ENCODE data around the gene ELP4.
"Not testable (repeated sequence)": the region's sequence is repeated elsewhere in the genome, so short reads cannot be mapped to it uniquely, and the experiment has no call there.

The ELP4 gene, protein sequence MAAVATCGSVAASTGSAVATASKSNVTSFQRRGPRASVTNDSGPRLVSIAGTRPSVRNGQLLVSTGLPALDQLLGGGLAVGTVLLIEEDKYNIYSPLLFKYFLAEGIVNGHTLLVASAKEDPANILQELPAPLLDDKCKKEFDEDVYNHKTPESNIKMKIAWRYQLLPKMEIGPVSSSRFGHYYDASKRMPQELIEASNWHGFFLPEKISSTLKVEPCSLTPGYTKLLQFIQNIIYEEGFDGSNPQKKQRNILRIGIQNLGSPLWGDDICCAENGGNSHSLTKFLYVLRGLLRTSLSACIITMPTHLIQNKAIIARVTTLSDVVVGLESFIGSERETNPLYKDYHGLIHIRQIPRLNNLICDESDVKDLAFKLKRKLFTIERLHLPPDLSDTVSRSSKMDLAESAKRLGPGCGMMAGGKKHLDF

DNA sequence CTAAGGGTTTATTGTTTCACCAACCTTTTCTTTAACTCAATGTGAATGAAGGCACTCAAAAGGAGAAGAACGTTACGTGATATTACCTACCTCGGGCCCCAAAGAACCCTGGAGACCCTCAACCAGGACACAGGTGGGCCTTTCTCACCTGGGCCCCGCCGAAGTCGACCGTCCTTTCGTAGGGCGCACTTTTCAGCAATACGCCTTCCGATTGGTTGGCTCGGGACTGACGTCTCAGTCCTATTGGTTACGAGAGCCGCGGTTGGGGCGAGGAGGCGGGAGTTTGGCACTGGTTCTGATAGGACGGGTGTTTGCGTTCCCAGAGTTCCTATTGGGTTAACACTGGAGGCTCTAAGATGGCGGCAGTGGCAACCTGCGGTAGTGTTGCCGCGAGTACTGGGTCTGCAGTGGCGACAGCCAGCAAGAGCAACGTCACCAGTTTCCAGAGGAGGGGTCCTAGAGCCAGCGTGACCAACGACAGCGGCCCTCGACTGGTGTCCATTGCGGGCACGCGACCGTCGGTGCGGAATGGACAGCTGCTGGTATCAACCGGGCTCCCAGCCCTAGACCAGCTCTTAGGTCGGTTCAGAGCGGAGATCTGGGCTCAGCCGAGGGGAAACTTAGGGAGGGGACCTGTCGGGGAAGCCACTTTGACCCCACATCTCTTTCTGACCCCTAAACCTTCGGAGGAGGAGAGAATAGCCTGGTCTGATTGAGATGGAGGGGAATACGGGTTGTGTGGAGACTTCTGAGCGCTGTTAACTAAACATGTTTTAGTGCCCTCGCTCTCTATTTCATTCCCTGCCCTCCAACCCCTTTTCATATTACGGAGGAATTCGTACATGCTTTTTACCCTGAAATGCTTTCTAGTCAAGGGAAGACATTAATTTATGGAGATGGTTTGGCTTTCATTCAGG is at the start of gene ELP4, which contains the start of gene IMMP1L:
Gene ELP4, plus strand, starts transcription at position 339 of the 917 bp plus-strand sequence. Its CDS starts 18 bp downstream, at position 357.
Gene IMMP1L, minus strand, starts transcription at position 194 of the 917 bp plus-strand sequence. CDS start 46,346 bp downstream, outside the sequence.
- DNase-seq (ENCODE audit: low spot score), result peak; percentile 96

DNA sequence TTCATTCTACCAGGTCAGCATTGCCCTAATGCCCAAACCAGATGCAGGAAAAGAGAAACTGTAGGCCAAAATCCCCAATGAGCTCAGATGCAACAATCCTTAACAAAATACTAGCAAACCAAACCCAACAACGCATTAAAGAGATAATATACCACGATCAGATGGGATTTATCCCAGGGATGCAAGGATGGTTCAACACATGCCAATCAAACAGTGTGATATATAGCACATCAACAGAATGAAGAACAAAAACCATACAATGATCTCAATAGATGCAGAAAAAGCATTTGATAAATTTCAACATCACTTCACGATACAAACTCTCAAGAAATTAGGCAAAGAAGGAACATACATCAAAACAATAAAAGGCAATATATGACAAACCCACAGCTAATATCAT is 45.1 kb upstream of the ELP4 start:
- DNase-seq (ENCODE audit: low spot score), result no peak

DNA sequence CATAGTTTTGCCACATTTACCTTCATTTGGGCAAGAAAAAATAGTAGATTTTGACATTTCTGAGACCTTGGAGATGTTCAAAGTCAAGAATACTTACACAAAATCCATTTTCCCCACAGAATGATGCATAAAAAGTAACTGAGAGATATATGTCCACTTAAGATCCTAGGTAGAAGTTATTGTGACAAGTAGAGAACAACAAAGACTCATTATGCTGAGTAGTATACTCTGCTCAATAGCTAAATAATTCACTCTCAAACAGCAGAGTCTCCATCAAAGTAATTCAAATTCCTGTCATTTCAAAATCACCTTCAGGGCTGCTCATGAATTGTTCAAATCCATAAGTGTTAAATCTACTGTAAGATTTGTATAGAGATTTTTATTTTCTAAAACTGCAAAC is 35.5 kb upstream of the ELP4 start:
- no peak for DNase-seq (ENCODE audit: low spot score)

DNA sequence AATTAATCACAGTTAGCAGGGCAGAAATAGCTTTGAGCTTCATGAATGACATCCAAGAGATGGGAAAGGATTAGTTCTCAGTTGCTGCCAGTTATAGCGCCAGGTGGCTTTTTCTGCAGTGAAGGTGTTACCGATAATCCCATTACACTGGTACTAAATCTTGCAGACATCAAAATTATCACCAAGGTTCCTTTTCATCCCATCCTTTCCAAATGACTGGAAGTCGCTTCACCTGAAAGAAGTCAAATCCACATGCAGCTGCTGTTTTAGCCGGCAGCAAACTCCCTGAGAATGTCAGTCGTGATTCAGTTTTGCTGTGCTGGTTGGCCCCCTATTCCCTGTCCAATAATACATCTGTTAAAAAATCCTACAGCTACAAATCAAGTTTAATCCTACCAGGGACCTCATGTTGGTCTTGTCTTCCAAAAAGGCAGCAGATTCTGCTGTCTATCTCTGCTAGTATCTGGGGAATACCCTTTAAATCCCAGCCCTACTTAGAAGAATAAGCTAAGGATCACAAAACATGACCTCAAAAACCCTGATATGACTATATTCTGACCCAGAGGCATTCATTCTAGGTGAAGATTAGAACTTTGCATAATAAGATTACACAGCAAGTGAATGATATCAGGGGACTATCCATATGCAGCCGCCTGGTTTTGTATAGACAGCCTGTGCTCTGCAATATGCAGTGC is 31.9 kb upstream of the ELP4 start:
- DNase-seq (ENCODE audit: low spot score), result no peak

DNA sequence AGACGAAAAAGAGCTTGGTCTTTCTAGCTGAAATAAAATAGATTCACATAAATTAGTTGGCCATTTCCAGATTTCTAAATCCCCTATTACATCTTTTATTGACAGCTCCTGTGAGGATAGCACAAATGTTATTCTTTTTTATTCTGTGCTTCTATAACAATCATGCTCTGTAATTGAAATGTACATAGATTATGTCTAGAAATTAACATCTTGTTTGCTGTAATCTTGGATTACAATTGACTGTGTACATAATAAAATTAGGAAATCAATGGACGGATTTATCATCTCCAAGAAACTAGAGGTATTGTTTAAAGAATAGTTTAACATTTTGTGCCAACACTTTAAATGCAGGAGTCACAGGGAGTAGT is 31.4 kb upstream of the ELP4 start:
- no peak for DNase-seq (ENCODE audit: low spot score)

DNA sequence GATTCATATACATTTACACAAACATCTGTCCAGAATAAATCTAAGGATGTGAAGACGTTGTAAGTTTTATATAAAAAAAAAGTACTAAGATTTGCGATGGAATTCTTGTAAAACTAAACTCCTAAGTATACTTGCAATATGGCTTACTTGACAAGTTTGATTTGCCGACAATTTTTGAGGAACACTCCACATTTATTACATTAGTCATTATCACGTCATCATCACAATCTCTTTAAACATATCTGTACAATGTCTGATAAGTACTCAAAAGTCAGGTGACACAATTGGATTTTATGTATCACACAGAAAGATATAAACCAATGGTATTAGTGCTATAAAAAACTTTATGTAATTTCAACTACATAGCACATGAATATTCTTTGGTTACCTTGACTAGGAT is 30.5 kb upstream of the ELP4 start:
- DNase-seq (ENCODE audit: low spot score), result no peak

DNA sequence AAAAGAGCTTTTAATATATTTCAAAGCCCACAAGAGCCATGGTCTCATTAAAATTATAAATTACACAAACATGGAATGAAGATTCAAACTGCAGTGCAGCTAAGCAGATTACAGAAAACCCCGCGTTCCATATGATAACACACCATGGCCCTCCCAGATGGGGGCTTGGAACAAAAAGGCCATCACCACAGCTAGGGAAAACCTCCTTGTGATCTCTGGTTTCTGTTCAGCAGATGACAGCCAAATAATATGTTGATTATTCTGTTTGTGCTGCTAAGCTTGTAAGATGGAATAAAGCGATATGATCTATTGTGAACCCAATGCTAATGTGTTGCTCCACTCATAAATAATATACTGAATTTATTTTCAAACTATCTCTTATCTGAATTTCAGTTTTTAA is 28.6 kb upstream of the ELP4 start:
- no peak for DNase-seq (ENCODE audit: low spot score)

DNA sequence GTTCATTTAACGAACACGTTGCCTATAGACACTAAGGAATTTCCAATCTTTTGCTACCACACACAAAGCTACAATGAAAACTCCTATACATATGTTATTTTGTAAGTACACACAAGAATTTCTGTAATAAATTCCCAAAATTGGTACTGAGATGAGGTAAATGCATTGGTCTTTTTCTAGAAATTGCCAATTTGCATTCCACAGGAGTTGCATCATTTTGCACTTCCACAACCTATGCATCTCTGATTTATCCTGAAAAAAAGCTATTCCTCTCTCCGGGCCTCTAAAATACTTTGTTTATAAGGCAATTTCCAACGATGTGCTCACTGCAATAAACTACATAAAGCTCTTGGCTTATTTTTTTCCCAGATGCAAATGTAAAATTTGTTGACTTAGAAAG is 25.1 kb upstream of the ELP4 start:
- no peak for DNase-seq (ENCODE audit: low spot score)

DNA sequence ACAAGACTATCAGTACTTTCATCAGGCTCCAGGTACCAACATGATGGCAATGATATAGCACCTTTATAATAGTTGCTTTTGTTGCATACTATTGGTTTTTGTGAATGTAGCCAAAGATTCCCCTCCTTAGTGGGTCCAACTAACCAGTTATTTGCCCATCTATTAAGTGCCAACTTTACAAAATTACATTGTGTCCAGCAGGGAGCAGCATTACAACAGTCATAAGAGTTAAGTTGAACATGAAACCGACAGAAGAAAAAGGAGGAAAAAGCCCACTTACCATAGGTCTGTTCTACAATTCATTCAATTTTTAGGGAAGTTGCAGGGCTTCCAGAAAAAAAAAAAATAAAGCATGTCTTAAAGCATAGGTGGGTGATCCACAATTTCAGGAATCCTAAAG is 21.7 kb upstream of the ELP4 start:
- no peak for DNase-seq (ENCODE audit: low spot score)

DNA sequence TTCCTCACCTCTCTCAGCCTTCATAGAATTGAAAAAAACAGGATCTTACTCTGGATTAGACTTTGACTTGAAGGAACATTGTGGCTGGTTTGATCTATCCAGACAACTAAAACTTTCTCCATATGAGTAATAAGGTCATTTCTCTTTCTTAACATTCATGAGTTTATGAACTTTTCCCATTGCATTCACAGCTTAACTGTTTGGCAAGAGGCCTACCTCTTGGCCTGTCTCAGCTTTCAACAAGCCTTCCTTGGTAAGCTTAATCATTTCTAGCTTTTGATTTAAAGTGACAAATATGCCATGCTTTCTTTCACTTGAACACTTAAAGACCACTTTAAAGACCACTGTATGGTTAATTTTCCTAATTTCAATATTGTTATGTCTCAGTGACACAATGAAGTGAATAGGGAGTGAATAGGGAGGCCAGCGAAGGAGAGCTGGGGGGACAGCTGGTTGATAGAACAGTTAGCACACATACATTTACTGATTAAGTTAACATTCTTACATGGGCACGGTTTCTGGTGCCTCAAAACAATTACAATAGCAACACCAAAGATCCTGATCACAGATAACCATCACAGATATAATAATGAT is 17.1 kb upstream of the ELP4 start:
- DNase-seq (ENCODE audit: low spot score), result no peak

DNA sequence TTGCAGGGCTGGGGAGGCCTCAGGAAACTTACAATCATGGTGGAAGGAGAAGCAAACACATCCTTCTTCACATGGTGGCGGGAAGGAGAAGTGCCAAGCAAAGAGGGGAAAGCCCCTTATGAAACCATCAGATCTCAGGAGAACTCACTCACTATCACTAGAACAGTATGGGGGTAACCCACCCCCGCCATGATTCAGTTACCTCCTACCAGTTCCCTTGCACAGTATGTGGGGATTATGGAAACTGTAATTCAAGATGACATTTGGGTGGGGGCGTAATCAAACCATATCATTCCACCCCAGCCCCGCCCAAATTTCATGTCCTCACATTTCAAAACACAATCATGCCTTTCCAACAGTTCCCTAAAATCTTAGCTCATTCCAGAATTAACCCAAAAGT is 16.3 kb upstream of the ELP4 start:
- DNase-seq (ENCODE audit: low spot score), result no peak

DNA sequence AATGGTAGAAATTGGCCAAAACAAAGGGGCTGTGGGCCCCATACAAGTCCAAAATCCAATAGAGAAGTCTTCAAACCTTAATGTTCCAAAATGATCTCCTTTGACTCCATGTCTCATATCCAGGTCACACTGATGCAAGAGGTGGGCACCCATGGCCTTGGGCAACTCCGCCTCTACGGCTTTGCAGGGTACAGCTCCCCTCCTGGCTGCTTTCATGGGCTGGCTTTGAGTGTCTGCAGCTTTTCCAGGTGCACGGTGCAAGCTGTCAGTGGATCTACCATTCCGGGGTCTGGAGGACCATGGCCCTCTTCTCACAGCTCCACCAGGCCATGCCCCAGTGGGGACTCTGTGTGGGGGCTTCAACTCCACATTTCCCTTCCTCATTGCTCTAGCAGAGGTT is 15.8 kb upstream of the ELP4 start:
- DNase-seq (ENCODE audit: low spot score), result not testable (repeated sequence)

DNA sequence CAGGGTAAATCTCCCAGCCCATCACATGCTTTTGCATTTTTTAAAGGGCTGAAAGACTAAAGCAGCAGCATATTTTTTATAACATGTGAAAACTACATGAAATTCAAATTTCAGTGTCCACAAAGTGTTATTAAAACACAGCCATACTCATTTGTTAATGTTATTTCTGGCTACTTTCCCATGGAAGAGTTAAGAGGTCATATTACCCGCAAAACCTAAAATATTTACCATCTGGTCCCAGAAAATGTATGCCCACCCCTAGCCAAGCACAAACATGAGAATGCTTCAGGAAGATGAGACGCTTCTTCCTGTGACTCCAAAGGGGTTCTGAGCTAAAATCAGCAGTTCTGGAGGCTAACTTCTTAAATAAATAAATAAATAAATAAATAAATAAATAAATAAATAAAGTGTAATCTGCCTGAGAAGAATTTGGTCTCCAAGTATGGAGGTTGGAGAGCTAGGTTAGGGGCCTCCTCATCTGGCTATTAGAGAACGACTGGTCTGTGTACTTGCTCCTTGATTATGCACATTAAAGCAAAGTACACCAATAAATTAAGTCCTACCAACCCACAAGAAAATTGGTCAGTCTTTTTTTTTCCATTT is 9.9 kb upstream of the ELP4 start:
- DNase-seq (ENCODE audit: low spot score), result no peak

DNA sequence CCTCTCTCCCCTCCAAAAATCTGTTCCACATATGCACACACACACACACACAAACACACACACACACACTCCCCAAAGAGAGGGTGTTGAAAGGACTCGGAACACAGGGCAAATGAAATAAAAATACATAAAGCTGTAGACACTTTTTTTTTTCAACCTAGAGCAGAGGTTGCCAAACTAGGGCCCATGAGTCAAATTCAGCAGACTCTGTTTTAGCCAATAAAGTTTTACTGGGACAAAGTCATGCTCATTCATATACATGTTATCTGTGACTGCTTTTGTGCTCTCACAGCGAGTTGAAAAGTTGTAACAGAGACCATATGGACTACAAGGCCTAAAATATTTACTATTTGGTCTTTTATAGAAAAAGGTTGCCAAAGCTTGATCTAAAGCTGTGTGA is 9.0 kb upstream of the ELP4 start:
- no peak for DNase-seq (ENCODE audit: low spot score)

DNA sequence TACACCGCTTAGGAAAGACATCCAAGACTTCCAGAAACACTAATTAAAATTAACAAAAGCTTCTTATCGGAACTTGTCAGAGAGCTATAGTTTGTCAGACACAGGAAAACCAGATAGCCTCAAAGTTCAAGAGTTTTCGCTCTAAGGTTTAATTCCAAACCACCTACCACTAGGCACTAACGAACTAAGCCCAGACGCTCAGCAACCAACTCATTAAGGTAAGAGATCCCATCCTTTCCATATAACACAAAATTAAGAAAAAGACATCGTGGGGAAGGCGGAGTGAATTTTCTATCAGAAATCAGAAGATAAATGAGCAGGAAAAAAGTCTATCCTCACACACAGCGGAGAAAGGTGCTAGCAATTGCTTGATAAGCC is 527 bp upstream of the ELP4 start:
- DNase-seq (ENCODE audit: low spot score), result no peak

DNA sequence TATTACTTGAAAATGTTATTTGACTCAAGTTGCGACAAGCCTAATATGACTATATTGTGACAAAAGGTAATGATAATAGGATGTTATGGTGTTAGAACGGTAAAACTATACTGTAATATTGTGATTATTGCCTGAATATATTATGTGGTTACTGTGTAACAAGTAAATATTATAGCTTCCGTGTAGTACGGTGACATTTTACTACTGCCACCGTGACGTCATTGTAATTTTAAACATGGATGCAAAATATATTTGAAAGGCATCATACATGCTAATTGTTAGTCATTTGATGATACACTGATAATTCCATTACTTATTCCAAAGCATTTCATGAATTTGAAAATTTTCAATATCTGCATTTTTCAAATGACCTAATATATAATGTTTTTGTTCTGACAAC is 2.5 kb downstream of the ELP4 start:
- no peak for DNase-seq (ENCODE audit: low spot score)

DNA sequence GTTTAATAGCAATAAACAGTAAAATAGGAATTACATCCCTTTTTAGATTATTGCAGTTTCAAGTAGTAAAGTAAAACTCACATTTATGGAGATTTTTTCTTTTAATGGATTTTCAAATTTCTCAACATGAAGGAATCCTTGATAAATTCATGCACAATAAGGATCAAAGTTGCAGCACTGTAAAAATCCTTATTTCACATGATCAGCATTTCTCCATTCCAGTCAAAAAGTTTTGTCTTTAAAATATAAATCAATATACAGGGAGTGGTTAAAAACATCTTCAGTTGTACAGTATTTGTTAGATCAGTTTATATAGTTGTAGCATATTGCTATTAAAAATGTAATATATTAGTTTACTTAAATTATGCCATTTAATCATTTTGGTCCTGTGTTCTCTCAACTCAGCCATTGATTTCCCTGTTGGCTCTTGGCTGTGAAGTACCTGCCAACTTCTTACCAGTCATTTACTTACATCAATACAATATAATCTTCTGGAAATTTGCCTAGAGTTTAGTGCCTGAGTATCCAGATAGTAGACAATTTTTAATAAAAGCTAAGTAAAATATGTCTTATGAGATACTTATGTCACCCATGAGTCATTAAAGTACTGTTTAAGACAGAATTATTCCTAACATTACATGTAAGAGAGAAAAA is 12.1 kb downstream of the ELP4 start:
- DNase-seq (ENCODE audit: low spot score), result no peak

DNA sequence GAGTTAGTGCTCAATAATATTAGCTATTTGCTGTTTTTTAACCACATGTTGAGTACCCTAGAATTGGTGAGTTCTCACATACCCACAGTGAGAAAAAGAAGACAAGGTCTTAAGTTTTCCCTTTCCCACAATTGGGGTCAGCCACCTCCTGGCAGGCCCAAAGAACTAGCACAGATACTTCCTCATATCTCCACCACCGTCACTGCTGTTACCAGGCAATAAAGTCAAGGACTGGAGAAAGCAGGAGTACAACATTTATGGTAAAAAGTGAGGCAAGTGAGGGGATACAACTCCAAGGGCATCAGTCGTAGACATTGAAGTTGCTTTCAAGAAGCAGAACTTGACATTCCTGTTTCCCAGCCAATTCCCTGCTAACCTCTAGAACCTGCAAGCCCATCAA is 19.6 kb downstream of the ELP4 start:
- DNase-seq (ENCODE audit: low spot score), result no peak

DNA sequence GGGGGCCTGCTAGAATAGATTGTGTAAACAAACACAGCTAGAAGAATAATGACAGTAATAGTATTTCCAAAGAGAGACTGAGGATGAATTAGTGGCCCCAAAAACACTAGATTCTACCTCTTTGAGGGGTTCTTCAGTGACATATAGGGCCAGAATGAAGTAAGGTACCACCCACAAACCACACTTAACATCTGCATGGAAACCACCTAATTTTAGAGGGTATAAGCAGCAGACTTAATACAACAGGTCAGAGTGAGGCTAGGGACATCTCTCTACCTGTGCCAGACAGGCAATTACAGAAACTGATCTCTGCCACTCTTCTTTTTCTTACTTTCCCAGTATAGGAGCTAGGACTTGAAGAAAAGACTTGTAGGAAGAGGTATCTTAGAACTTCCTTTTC is 20.1 kb downstream of the ELP4 start:
- DNase-seq (ENCODE audit: low spot score), result no peak

DNA sequence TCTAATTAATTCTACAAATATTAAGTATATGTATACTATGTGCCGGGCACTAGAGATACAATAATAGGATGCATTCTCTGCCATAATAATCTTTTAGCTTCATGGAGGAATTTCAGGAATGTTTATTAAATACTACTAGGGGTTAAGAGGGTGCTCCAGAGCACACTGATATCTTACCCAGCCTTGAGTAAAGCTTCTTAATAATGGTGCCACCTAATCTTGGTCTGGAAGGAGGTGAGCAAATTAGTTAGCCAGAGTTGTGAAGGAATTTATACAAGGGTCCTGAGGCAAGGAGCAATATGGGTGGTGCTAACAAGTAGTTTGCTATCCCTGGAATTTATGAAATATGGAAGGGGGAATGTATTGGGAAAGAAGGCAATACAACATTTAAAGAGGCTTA is 21.7 kb downstream of the ELP4 start:
- DNase-seq (ENCODE audit: low spot score), result no peak

DNA sequence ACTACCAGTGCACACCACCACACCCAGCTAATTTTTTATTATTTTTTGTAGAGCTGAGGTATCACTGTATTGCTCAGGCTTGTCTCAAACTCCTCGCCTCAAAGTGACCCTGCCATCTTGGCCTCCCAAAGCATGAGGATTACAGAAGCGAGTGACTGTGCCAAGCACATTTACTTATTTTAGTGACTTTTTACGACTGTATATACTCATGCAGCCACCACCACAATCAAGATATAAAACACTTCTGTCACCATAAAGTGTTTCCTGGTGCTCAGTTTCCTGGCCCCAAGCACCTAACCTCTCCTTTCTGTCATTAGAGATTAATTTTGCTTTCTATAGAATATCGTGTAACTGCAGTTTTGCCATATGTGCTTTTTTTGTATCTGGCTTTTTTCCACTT is 25.9 kb downstream of the ELP4 start:
- DNase-seq (ENCODE audit: low spot score), result no peak

Measured in left forelimb (tissue), 1 donor.